Stimulated activated CD8-positive, alpha-beta memory T cell treated with anti-CD3 and anti-CD28 coated beads, Interleukin-12 subunit alpha, Interleukin-12 subunit beta, amount 100 ng/mL, for 24 hours (primary cell): Measurements from ENCODE around the gene FAM13A.

Experiments
- DNase-seq: peaks from one replicate; pipeline ENCODE4 v3.0.0-alpha.2; 2020; ENCODE audit errors: extremely low read depth

Gene FAM13A

GRCh38 chr4:88786011-88786410 lies 271.0 kb downstream of the FAM13A start:
- no peak for DNase-seq

- DNase-seq: no peak
Measured at GRCh38 chr4:88780389-88780788, 276.6 kb downstream of the FAM13A start.

- no peak for DNase-seq
Measured at GRCh38 chr4:88779431-88779830, 277.6 kb downstream of the FAM13A start.

- no peak for DNase-seq
Measured at GRCh38 chr4:88775529-88775928, 281.5 kb downstream of the FAM13A start.

GRCh38 chr4:88775026-88775425 lies 282.0 kb downstream of the FAM13A start:
- no peak for DNase-seq

- no peak for DNase-seq
Measured at GRCh38 chr4:88771883-88772450, 285.0 kb downstream of the FAM13A start.

GRCh38 chr4:88765729-88766128 lies 291.3 kb downstream of the FAM13A start:
- no peak for DNase-seq

GRCh38 chr4:88763075-88763474 lies 293.9 kb downstream of the FAM13A start:
- no peak for DNase-seq

- DNase-seq: no peak
Measured at GRCh38 chr4:88761861-88762523, 295.0 kb downstream of the FAM13A start.

GRCh38 chr4:88761342-88761741 lies 295.6 kb downstream of the FAM13A start:
- DNase-seq: no peak

- no peak for DNase-seq
Measured at GRCh38 chr4:88759895-88760290, 297.1 kb downstream of the FAM13A start.

- DNase-seq: no peak
Measured at GRCh38 chr4:88759039-88759894, 297.7 kb downstream of the FAM13A start.

GRCh38 chr4:88758264-88758663 lies 298.7 kb downstream of the FAM13A start:
- DNase-seq: no peak

GRCh38 chr4:88757776-88758175 lies 299.2 kb downstream of the FAM13A start:
- no peak for DNase-seq

GRCh38 chr4:88757067-88757466 lies 299.9 kb downstream of the FAM13A start:
- DNase-seq: no peak

- DNase-seq: no peak
Measured at GRCh38 chr4:88756149-88756548, 300.8 kb downstream of the FAM13A start.

- no peak for DNase-seq
Measured at GRCh38 chr4:88755454-88755853, 301.5 kb downstream of the FAM13A start.

- no peak for DNase-seq
Measured at GRCh38 chr4:88754796-88755195, 302.2 kb downstream of the FAM13A start.

- DNase-seq: no peak
Measured at GRCh38 chr4:88753658-88754571, 303.1 kb downstream of the FAM13A start.

GRCh38 chr4:88752754-88753153 lies 304.2 kb downstream of the FAM13A start:
- no peak for DNase-seq

GRCh38 chr4:88752076-88752463 lies 304.9 kb downstream of the FAM13A start:
- DNase-seq: no peak
